K562 (cell line): ENCODE measurements around the gene FAM219A. TPM values are rescaled to one million over a fixed set of nuclear protein-coding genes. Genes with fewer than 3 reads are reported as not detected.

Experiments
- ATAC-seq: fragments of 200-7000 bp; cut with Tn5 transposase; 3 replicates; pipeline ENCODE4 v1.9.1; 2020; ENCODE audit warnings: moderate library complexity
- BruUV-seq: library from RNA; stranded (reverse); fragments of 400-500 nt; replicated peaks from 2 replicates; lab custom pipeline; 2021; lab: Mats Ljungman, UMichigan
- CTCF ChIA-PET: fragments of 300-600 bp; formaldehyde crosslinking; extraction: SDS; loops from one replicate; lab custom pipeline; 2021; ENCODE audit warnings: low intra/inter-chr PET ratio; lab: Yijun Ruan, JAX
- POLR2A ChIA-PET: fragments of 300-600, 350-650 bp; sonication (Branson Sonifier 250); formaldehyde crosslinking; extraction: SDS; loops from one replicate; lab custom pipeline; 2021; ENCODE audit warnings: antibody characterized with exemption, inconsistent platforms; lab: Yijun Ruan, JAX
- DNase-seq, 4 experiments: peaks; one replicate each; pipeline versions ENCODE4 v3.0.0 to v3.0.0-alpha.2; 2011 to 2018; ENCODE audit warnings: low spot score in 3 of 4, mixed read lengths in 3 of 4; ENCODE audit errors: extremely low read depth in 1 of 4
- FAIRE-seq: peaks from 2 replicates; lab custom pipeline; 2011; peaks lifted over from hg19 to GRCh38; lab: Jason Lieb, UNC
- H2AFZ ChIP-seq: 2 replicates; pipeline ENCODE4 v1.6.0; 2011; ENCODE audit warnings: low read depth, low read length, control low read depth, inconsistent platforms
- H3K27ac ChIP-seq: fragments of 200-600 bp; 3 replicates; pipeline ENCODE4 v1.8.0; 2011; ENCODE audit warnings: low read depth, mild to moderate bottlenecking, control low read depth, inconsistent platforms, low read length, moderate library complexity, mixed read lengths; ENCODE audit errors: extremely low read depth
- H3K27me3 ChIP-seq, 2 experiments: fragments of 300-600 bp in 1 of 2; 2 replicates in 1 of 2; 3 replicates in 1 of 2; pipeline versions ENCODE4 v1.6.0 to v1.8.0; 2011; ENCODE audit warnings: inconsistent platforms in 2 of 2, low read length in 2 of 2, mild to moderate bottlenecking in 1 of 2, mixed read lengths in 1 of 2, moderate library complexity in 1 of 2; ENCODE audit not compliant: control insufficient read depth in 2 of 2, insufficient read depth in 2 of 2
- H3K36me3 ChIP-seq: fragments of 300-600 bp; 3 replicates; pipeline ENCODE4 v1.8.0; 2011; ENCODE audit warnings: mild to moderate bottlenecking, low read length, inconsistent platforms; ENCODE audit not compliant: control insufficient read depth, insufficient read depth
- H3K4me1 ChIP-seq, 2 experiments: fragments of 200-600 bp in 1 of 2; replicated peaks in 1 of 2; 2 replicates in 1 of 2; 3 replicates in 1 of 2; pipeline versions ENCODE4 v1.5.1 to v1.8.0; 2011; ENCODE audit warnings: inconsistent platforms in 2 of 2, low read length in 2 of 2, mild to moderate bottlenecking in 1 of 2, mixed read lengths in 1 of 2, moderate library complexity in 1 of 2; ENCODE audit not compliant: control insufficient read depth in 2 of 2, insufficient read depth in 2 of 2
- H3K4me2 ChIP-seq: 2 replicates; pipeline ENCODE4 v1.6.1; 2011; ENCODE audit warnings: low read length, control low read depth, inconsistent platforms, mixed read lengths; ENCODE audit not compliant: insufficient read depth
- H3K4me3 ChIP-seq: fragments of 200-600 bp; sonication (generic), shearing (Covaris generic); 2 replicates; pipeline ENCODE4 v1.5.1; 2016; ENCODE audit warnings: control low read depth, inconsistent platforms
- H3K79me2 ChIP-seq: fragments of 200-600 bp; 3 replicates; pipeline ENCODE4 v1.8.0; 2011; ENCODE audit warnings: low read length, inconsistent platforms; ENCODE audit not compliant: control insufficient read depth, insufficient read depth
- H3K9ac ChIP-seq, 2 experiments: 2 replicates each; pipeline versions ENCODE4 v1.6.0 to v1.6.1; 2011; ENCODE audit warnings: low read depth in 2 of 2, low read length in 2 of 2, control low read depth in 1 of 2, inconsistent platforms in 1 of 2, mild to moderate bottlenecking in 1 of 2, mixed read lengths in 1 of 2; ENCODE audit not compliant: insufficient read depth in 1 of 2
- H3K9me1 ChIP-seq: one replicate; pipeline ENCODE4 v1.6.0; 2011; ENCODE audit warnings: inconsistent platforms, mild to moderate bottlenecking, low read length, moderate library complexity; ENCODE audit not compliant: control insufficient read depth, insufficient read depth
- H3K9me3 ChIP-seq: replicated peaks from 2 replicates; pipeline ENCODE4 v1.5.1; 2011; ENCODE audit warnings: low read depth, low read length, inconsistent platforms; ENCODE audit not compliant: control insufficient read depth, insufficient read depth
- H4K20me1 ChIP-seq: replicated peaks from 2 replicates; pipeline ENCODE4 v1.6.1; 2011; ENCODE audit warnings: low read length, inconsistent platforms, mixed read lengths; ENCODE audit not compliant: control insufficient read depth, insufficient read depth
- CHCHD3 ChIP-seq: fragments of 250-450 bp; sonication (Bioruptor Pico); IDR thresholded peaks from 2 replicates; pipeline ENCODE4 v2.1.2; 2022; ENCODE audit warnings: mild to moderate bottlenecking
- CUX1 ChIP-seq: fragments of 200-800 bp; sonication (Bioruptor generic); IDR thresholded peaks from 2 replicates; pipeline ENCODE4 v1.6.1; 2016; ENCODE audit warnings: missing genetic modification characterization, missing compliant biosample characterization
- SMAD1 ChIP-seq: fragments of 150-350 bp; IDR thresholded peaks from 2 replicates; pipeline ENCODE4 v1.6.1; 2014; ENCODE audit warnings: low read length, low read depth; ENCODE audit not compliant: partially characterized antibody
- ZNF589 ChIP-seq: fragments of 200-800 bp; sonication (Bioruptor generic); IDR thresholded peaks from 2 replicates; pipeline ENCODE4 v1.6.1; 2016; ENCODE audit warnings: low read depth, missing genetic modification characterization, missing compliant biosample characterization
- ZNF766 ChIP-seq: fragments of 200-800 bp; sonication (Bioruptor generic); conservative IDR thresholded peaks from 2 replicates; pipeline ENCODE4 v1.6.1; 2016; ENCODE audit warnings: missing genetic modification characterization, missing compliant biosample characterization
- WGBS: fragments of 100-300 bp; shearing (Covaris generic); methylation state at CpG from one replicate; pipeline ENCODE4 v1.1.6; 2016; ENCODE audit warnings: low coverage, mixed read lengths; ENCODE audit not compliant: insufficient coverage; ENCODE audit errors: missing lambda C conversion rate; 5-methylcytosine and 5-hydroxymethylcytosine counted together
- in situ Hi-C: fragments of 300-500 bp; cut with MboI; formaldehyde crosslinking; loops from 4 replicates; pipeline ENCODE4 v1.15.0; 2018; ENCODE audit warnings: inconsistent platforms, mixed read lengths
- intact Hi-C: fragments of 100-400 bp; cut with micrococcal nuclease; formaldehyde crosslinking; loops from 2 replicates; pipeline ENCODE4 v1.14.2; 2022
- polyA plus RNA-seq, 8 experiments: library from polyadenylated mRNA; depleted of rRNA in 4 of 8; stranded (reverse) in 5 of 8; unstranded in 3 of 8; fragments of >200 nt; fragmentation: Nextera tagmentation in 2 of 8; fragmentation: Illumina TruSeq in 1 of 8; extraction: Ambion mirVana in 2 of 8; extraction: Trizol in 1 of 8; gene quantifications; 2 replicates each; pipeline versions ENCODE4 v1.2.1 to v1.2.3, GENCODE V29; 2011 to 2014; ENCODE audit warnings: inconsistent platforms in 1 of 8, missing spikeins in 1 of 8
- total RNA-seq, 7 experiments: library from RNA; depleted of rRNA in 6 of 7; stranded (reverse); fragments of >200 nt in 6 of 7; fragmentation: Illumina TruSeq in 2 of 7; extraction: Trizol in 2 of 7; gene quantifications; 2 replicates each; pipeline versions ENCODE4 v1.2.1 to v1.2.3, GENCODE V29; 2011 to 2021; ENCODE audit warnings: low replicate concordance in 1 of 7
- TF ChIP-seq, protein P1 (sequence below): fragments of 250-450 bp; sonication (Bioruptor Pico); IDR thresholded peaks from 2 replicates; pipeline ENCODE4 v1.4.0; 2020; ENCODE audit warnings: mild to moderate bottlenecking, moderate library complexity

FAM219A gene
- total and polyA plus RNA-seq, 9 of the 15 experiments (the other 6 are each of a cell fraction or from before 2014, with no cell fraction given), result 0.63 to 8.6 (median 2.9) TPM

DNA sequence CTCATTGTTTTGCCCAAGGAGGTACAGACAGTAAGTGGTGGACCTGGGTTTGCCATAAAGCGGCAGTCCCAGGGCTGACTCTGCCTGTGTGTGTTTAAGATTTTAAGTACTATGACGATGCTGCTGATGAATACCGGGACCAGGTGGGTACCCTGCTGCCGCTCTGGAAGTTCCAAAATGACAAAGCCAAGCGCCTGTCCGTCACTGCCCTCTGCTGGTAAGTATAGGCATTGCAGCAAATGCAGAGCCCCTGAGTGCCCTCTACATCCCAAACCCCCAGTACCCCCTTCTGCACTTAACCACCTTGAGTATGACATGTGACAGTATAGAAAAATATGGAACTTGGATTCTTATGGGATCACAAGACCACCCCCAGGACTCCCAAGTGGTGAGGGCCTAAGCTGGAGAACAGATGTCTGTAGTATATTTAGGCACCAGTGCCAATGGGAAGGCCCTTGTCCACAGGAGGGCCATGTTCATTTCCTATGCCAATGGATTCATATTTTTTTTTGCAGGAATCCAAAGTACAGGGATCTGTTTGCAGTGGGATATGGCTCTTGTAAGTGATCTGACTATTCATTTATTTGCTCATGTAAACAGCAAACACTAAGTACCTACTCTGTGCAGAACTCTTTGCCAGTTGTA lies 42.4 kb upstream of the FAM219A start (continued):
- TF ChIP-seq ZNF766 (CRISPR knock-in tag) (no peak), ZNF589 (CRISPR knock-in tag) (no peak), CHCHD3 (CRISPR knock-in tag) (no peak)
- TF ChIP-seq, all 486 proteins: peak for 5

GRCh38 chr9:34499076-34499475 lies 40.7 kb upstream of the FAM219A start:
- Histone ChIP-seq H3K27ac (no peak overlapping the region), H3K36me3 (no peaks in the 10 kb centered on the region), H3K4me3 (no peak overlapping the region), H3K9me3 (no peaks in the 10 kb centered on the region), H3K4me2 (no peak overlapping the region), H3K27me3 (no peaks in the 10 kb centered on the region; a peak in 1 of 5 replicates), H4K20me1 (peaks cover 4% of the 10 kb centered on the region; the same call in 1 of the 2 replicates), H3K4me1 (no peaks in the 10 kb centered on the region), H2AFZ (no peak overlapping the region), H3K9me1 (no peaks in the 10 kb centered on the region), H3K9ac (no peak overlapping the region), H3K79me2 (no peaks in the 10 kb centered on the region)
- in situ Hi-C loops (loop anchor here (5.0 to 10.0 kb wide), 2 partner anchors 52 to 74 kb away; no protein-coding TSS in a partner anchor), intact Hi-C loops (no loop called here)
- CTCF ChIA-PET, result no interaction called here
- BruUV-seq, result no TSS peak
- no peak for FAIRE-seq
- 0% methylated on average over 2 of the region's 2 CpGs for WGBS
- DNase-seq, result no peak
- TF ChIP-seq, protein P1, sequence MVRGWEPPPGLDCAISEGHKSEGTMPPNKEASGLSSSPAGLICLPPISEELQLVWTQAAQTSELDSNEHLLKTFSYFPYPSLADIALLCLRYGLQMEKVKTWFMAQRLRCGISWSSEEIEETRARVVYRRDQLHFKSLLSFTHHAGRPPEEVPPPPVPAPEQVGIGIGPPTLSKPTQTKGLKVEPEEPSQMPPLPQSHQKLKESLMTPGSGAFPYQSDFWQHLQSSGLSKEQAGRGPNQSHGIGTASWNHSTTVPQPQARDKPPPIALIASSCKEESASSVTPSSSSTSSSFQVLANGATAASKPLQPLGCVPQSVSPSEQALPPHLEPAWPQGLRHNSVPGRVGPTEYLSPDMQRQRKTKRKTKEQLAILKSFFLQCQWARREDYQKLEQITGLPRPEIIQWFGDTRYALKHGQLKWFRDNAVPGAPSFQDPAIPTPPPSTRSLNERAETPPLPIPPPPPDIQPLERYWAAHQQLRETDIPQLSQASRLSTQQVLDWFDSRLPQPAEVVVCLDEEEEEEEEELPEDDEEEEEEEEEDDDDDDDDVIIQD, result no peak
- TF ChIP-seq CUX1 (CRISPR knock-in tag) (no peak), SMAD1 (no peak)
- no peak for ATAC-seq
- POLR2A ChIA-PET, result no interaction called here
